Pancreas (tissue), 10 donors: ENCODE data around the gene RNF121. TPM values are rescaled to one million over a fixed set of nuclear protein-coding genes. Genes with fewer than 3 reads are reported as not detected.

Experiments used
- ATAC-seq, 4 donors: fragments of 200-7000 bp; cut with Tn5 transposase; one replicate each; pipeline versions ENCODE4 v1.8.0 to v1.9.1; 2020; ENCODE audit warnings: mild to moderate bottlenecking in 4 of 4, moderate library complexity in 4 of 4
- DNase-seq, 6 donors: peaks; one replicate each; pipeline ENCODE4 v3.0.0-alpha.2; 2020
- FAIRE-seq: peaks from 2 replicates; lab custom pipeline; 2012; peaks lifted over from hg19 to GRCh38; lab: Jason Lieb, UNC
- H3K27ac ChIP-seq, 4 donors: fragments of 200-600 bp; sonication (generic); 1 replicate in 3 of 4; 2 replicates in 1 of 4; pipeline versions ENCODE4 v1.5.0 to v1.8.0; 2020
- H3K27me3 ChIP-seq, 4 donors: fragments of 200-600 bp; one replicate each; pipeline ENCODE4 v1.8.0; 2021
- H3K36me3 ChIP-seq, 3 donors: fragments of 200-600 bp; sonication (generic) in 1 of 3; one replicate each; pipeline versions ENCODE4 v1.5.0 to v1.8.0; 2020 to 2021
- H3K4me1 ChIP-seq, 3 donors: fragments of 200-600 bp; one replicate each; pipeline ENCODE4 v1.8.0; 2021
- H3K4me3 ChIP-seq, 4 donors: fragments of 200-600 bp; sonication (generic) in 2 of 4; one replicate each; pipeline versions ENCODE4 v1.5.0 to v1.8.0; 2020 to 2021
- H3K9me3 ChIP-seq, 4 donors: fragments of 200-600 bp; one replicate each; pipeline ENCODE4 v1.8.0; 2021
- WGBS, 2 donors: extraction: QIAGEN DNeasy Blood & Tissue Kit; methylation state at CpG; one replicate each; pipeline ENCODE4 v1.1.7; 2013; 5-methylcytosine and 5-hydroxymethylcytosine counted together
- intact Hi-C, 3 donors: fragments of 100-400 bp; cut with DNase I; formaldehyde crosslinking; loops; one replicate each; pipeline versions ENCODE4 v1.11.1 to v1.14.2; 2022
- polyA plus RNA-seq, 2 donors: library from polyadenylated mRNA; stranded (reverse); fragments of 200-250 nt; gene quantifications; one replicate each; pipeline ENCODE4 v1.2.3, GENCODE V29; 2013
- total RNA-seq, 6 donors: library from RNA; stranded (reverse); fragmentation: NEBNext Ultra II Directional in 4 of 6; extraction: Animal tissue kit (Norgen Biotek cat#: 25700) in 4 of 6; gene quantifications; one replicate each; pipeline versions ENCODE4 v1.2.1 to v1.2.4, GENCODE V29; 2021 to 2023
- TF ChIP-seq, protein P1 (sequence below), 4 donors: fragments of 200-600 bp; sonication (generic) in 3 of 4; IDR thresholded peaks; one replicate each; pipeline versions ENCODE4 v1.5.0 to v1.8.0; 2021; ENCODE audit warnings: antibody characterized with exemption in 4 of 4
- donor health status: healthy with polysubstance abuse.
- donor health status: DM: no; HTN: no; CAD: no; lungs with moderate emphysema.
- donor health status: DM: no; HTN: no; CAD: no.
- donor health status: control.
- donor health status: control.
- donor health status: Bipolar disorder and iron deficiency.
- donor health status: DM: yes; HTN: yes; CAD: no.
- donor health status: DM: no; HTN: no; CAD: no.
- donor health status: DM: no; HTN: no; CAD: no.
- donor health status: DM: yes; HTN: yes; CAD: no.

Gene RNF121
- total and polyA plus RNA-seq, 8 donors, result 10.9 to 20.7 (median 13.8) TPM

DNA sequence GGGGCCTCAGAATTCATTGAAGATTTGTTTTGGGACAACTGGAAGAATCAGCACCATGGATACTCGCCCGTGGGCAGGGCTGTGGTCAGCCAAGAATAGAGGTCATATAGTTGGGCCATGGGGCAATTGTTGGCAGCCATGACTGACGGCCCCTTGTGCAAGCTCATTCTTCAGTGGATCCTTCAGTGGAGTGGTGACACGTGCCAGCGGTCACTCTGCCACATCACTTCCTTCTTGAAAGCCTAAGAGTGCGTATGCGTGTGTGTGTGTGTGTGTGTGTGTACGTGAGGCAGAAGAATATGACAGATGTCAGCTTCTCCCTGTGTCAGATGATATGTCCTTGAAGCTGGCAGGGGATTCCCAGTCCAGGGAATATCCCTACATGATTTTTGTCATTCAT lies 68.1 kb downstream of the RNF121 start:
- intact Hi-C loops, result no loop called here
- H3K4me3 ChIP-seq, result no peak overlapping the region
- WGBS, 2 donors, result 83 to 86% methylated on average over 8 of the region's 8 CpGs
- TF ChIP-seq, protein P1, sequence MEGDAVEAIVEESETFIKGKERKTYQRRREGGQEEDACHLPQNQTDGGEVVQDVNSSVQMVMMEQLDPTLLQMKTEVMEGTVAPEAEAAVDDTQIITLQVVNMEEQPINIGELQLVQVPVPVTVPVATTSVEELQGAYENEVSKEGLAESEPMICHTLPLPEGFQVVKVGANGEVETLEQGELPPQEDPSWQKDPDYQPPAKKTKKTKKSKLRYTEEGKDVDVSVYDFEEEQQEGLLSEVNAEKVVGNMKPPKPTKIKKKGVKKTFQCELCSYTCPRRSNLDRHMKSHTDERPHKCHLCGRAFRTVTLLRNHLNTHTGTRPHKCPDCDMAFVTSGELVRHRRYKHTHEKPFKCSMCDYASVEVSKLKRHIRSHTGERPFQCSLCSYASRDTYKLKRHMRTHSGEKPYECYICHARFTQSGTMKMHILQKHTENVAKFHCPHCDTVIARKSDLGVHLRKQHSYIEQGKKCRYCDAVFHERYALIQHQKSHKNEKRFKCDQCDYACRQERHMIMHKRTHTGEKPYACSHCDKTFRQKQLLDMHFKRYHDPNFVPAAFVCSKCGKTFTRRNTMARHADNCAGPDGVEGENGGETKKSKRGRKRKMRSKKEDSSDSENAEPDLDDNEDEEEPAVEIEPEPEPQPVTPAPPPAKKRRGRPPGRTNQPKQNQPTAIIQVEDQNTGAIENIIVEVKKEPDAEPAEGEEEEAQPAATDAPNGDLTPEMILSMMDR (IDR thresholded peaks at IDR 0.05), result no peak
- no peaks in the 10 kb centered on the region for H3K36me3 ChIP-seq
- no peak for DNase-seq
- H3K9me3 ChIP-seq, result no peaks in the 10 kb centered on the region
- no peak for FAIRE-seq
- no peak overlapping the region for H3K27ac ChIP-seq
- H3K27me3 ChIP-seq, result no peaks in the 10 kb centered on the region
- ATAC-seq, result peak in 2 of 4 donors; percentile 7 to 9
- peaks cover 0 to 9% (median 0%) of the 10 kb centered on the region in 3 donors for H3K4me1 ChIP-seq

GRCh38 chr11:71997594-71997993 lies 68.7 kb downstream of the RNF121 start:
- FAIRE-seq (no peak), DNase-seq (no peak)
- TF ChIP-seq, protein P1 (IDR thresholded peaks at IDR 0.05), result no peak

GRCh38 chr11:71998061-71998460 lies 69.2 kb downstream of the RNF121 start:
- FAIRE-seq (no peak), DNase-seq (no peak), ATAC-seq (no peak)
- WGBS, 2 donors, result 89 to 93% methylated on average over 2 of the region's 2 CpGs
- H3K4me1 ChIP-seq, result peaks cover 0 to 9% (median 0%) of the 10 kb centered on the region in 3 donors
- H3K27me3 ChIP-seq, result no peaks in the 10 kb centered on the region
- H3K27ac ChIP-seq, result peak overlapping the region in 1 of 4 donors; percentile 41
- H3K9me3 ChIP-seq, result no peaks in the 10 kb centered on the region
- no peak overlapping the region for H3K4me3 ChIP-seq
- intact Hi-C loops, result no loop called here
- H3K36me3 ChIP-seq, result peaks cover 0 to 7% (median 4%) of the 10 kb centered on the region in 3 donors
- TF ChIP-seq, protein P1 (IDR thresholded peaks at IDR 0.05), result no peak

More at GRCh38 chr11:71997594-71997993, 68.7 kb downstream of the RNF121 start:
- no peaks in the 10 kb centered on the region for H3K9me3 ChIP-seq
- intact Hi-C loops, result no loop called here
- WGBS, 2 donors, result 92 to 98% methylated on average over 3 of the region's 3 CpGs
- no peak overlapping the region for H3K4me3 ChIP-seq
- no peak overlapping the region for H3K27ac ChIP-seq
- H3K36me3 ChIP-seq, result peaks cover 0 to 2% (median 0%) of the 10 kb centered on the region in 3 donors
- no peaks in the 10 kb centered on the region for H3K27me3 ChIP-seq
- ATAC-seq, result no peak
- H3K4me1 ChIP-seq, result peaks cover 0 to 9% (median 0%) of the 10 kb centered on the region in 3 donors

DNA sequence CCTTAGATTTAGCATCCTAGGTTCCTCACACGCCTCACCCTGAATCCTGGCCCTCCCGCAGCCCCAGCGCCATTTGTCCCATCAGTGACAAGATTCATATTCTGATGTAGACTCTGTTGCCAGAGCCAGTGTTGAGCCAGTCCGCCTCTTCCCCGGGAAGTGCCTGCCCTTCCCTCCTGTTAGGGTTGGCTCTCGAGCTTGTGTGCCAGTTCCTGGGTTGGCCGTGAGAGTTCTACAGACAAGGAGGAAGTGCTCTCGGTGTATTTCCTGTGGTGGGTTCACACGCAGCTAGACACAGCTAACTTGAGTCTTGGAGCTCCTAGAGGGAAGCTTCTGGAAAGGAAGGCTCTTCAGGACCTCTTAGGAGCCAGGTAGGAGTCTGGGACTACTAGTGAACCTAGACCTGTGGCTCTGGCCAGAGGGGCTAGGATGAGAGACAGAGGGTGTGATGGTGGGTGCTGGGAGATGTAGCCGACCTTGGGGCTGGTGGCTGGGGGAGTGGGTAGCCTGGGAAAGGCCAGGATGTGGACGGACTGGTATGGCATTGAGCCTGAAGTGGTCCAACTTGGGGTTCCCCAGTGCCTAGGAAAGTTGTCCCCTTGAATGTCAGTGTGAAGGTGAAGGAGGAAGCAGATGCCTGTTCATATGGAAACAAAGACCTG lies 69.9 kb downstream of the RNF121 start, which contains the start of gene IL18BP:
Gene IL18BP (plus strand): TSS at position 261 of the 662 bp plus-strand sequence. CDS start 1,076 bp downstream, outside the sequence.
- Histone ChIP-seq H3K4me1 (peaks cover 0 to 9% (median 0%) of the 10 kb centered on the region in 3 donors), H3K9me3 (no peaks in the 10 kb centered on the region), H3K4me3 (peak within 1 kb of the TSS in 1 of 4 donors; percentile 22), H3K36me3 (peaks cover 0 to 14% (median 11%) of the 10 kb centered on the region in 3 donors), H3K27me3 (no peaks in the 10 kb centered on the region), H3K27ac (peak within 1 kb of the TSS in 3 of 4 donors; percentile 16 to 54 (median 41))
- intact Hi-C loops, result no loop called here
- TF ChIP-seq, protein P1 (IDR thresholded peaks at IDR 0.05), result no peak
- FAIRE-seq, result no peak
- no peak for DNase-seq
- ATAC-seq, result peak in 2 of 4 donors; percentile 18 to 22
- WGBS, 2 donors, result 79 to 83% methylated on average over 11 of the region's 11 CpGs

GRCh38 chr11:71999362-71999761 lies 70.5 kb downstream of the RNF121 start:
- TF ChIP-seq, protein P1 (IDR thresholded peaks at IDR 0.05), result no peak
- WGBS, 2 donors, result 14 to 35% methylated on average over 2 of the region's 2 CpGs
- no peak for FAIRE-seq

More at GRCh38 chr11:71999362-71999761, 70.5 kb downstream of the RNF121 start:
- Histone ChIP-seq H3K9me3 (no peaks in the 10 kb centered on the region), H3K27me3 (no peaks in the 10 kb centered on the region), H3K36me3 (peaks cover 0 to 20% (median 16%) of the 10 kb centered on the region in 3 donors), H3K4me3 (peak overlapping the region in 1 of 4 donors; percentile 22), H3K4me1 (peaks cover 0 to 9% (median 0%) of the 10 kb centered on the region in 3 donors), H3K27ac (peak overlapping the region in 3 of 4 donors; percentile 16 to 54 (median 41))
- ATAC-seq (peak in 3 of 4 donors; percentile 25 to 73 (median 71)), DNase-seq (no peak)
- intact Hi-C loops, result no loop called here
